ENCODE measurements around the gene HDHD5. TPM values are rescaled to one million over a fixed set of nuclear protein-coding genes. Genes with fewer than 3 reads are reported as not detected.

Gene HDHD5
- polyA plus RNA-seq (2013, experiment 1 of 2): 30.5 TPM
- 30.3 TPM for polyA plus RNA-seq (2013, experiment 2 of 2)

- peaks cover 0 to 18% of the 10 kb centered on the region in 2 donors for H3K36me3 ChIP-seq (replicated peaks in 1 of 2; ENCODE audit: control insufficient read depth in 2 of 2, insufficient read depth in 2 of 2, low read length in 2 of 2)
- peak within 1 kb of the TSS; percentile 96 for H3K23ac ChIP-seq (ENCODE audit: low read depth, low read length, poor library complexity)
- peak; percentile 87 for DNase-seq (ENCODE audit: low spot score)
- no peak within 1 kb of the TSS for H4K8ac ChIP-seq (ENCODE audit: low read depth, low read length)
- H3K18ac ChIP-seq (ENCODE audit: low read length): peak within 1 kb of the TSS; percentile 98
- H3K14ac ChIP-seq (ENCODE audit: low read length): peak within 1 kb of the TSS; percentile 90
- H3K79me1 ChIP-seq (ENCODE audit: low read depth, low read length): peaks cover 2% of the 10 kb centered on the region
- peak within 1 kb of the TSS; percentile 69 to 87 for H3K4me3 ChIP-seq (ENCODE audit: low read length in 2 of 2)
- H2BK120ac ChIP-seq (ENCODE audit: low read depth, low read length): peak within 1 kb of the TSS; percentile 57
- H3K27ac ChIP-seq (replicated peaks; ENCODE audit: low read length): peak within 1 kb of the TSS; percentile 60
- H2BK12ac ChIP-seq (ENCODE audit: low read length): no peak within 1 kb of the TSS
- peak within 1 kb of the TSS; percentile 99 for H2AFZ ChIP-seq (ENCODE audit: low read length)
- peak within 1 kb of the TSS; percentile 82 for H3K4me2 ChIP-seq (ENCODE audit: insufficient read depth, low read length, poor library complexity, severe bottlenecking)
- WGBS, 2 donors (ENCODE audit: extremely low coverage in 2 of 2, insufficient read length in 2 of 2, insufficient replicate concordance in 1 of 2): no CpG with 5 or more reads among the region's 114 CpGs
- H2BK5ac ChIP-seq (ENCODE audit: low read length): peak within 1 kb of the TSS; percentile 49
- peak within 1 kb of the TSS; percentile 92 for H2AK5ac ChIP-seq (ENCODE audit: low read depth, low read length)
- no peaks in the 10 kb centered on the region for H3K27me3 ChIP-seq (ENCODE audit: control insufficient read depth in 3 of 3, insufficient read depth in 3 of 3, low read depth in 1 of 3, low read length in 3 of 3)
- no peaks in the 10 kb centered on the region for H3K9me3 ChIP-seq (replicated peaks in 1 of 2; ENCODE audit: control insufficient read depth in 2 of 2, insufficient read depth in 1 of 2, low read depth in 1 of 2, low read length in 2 of 2)
- H3K4me1 ChIP-seq (ENCODE audit: control insufficient read depth in 2 of 2, insufficient read depth in 1 of 2, low read depth in 1 of 2, low read length in 2 of 2): peaks cover 4 to 5% of the 10 kb centered on the region in 2 donors
- no peak within 1 kb of the TSS for H3K4ac ChIP-seq (ENCODE audit: low read length)
- H4K91ac ChIP-seq (ENCODE audit: low read depth, low read length, poor library complexity): no peak within 1 kb of the TSS
- peak within 1 kb of the TSS; percentile 83 for H2BK15ac ChIP-seq (ENCODE audit: low read length)
- H3K9ac ChIP-seq (ENCODE audit: low read depth, low read length, poor library complexity): peak within 1 kb of the TSS; percentile 97
These were observed at the start of gene HDHD5 for GRCh38 chr22:17158568-17159503. Gene HDHD5 (minus strand): TSS chr22:17159277. CDS start chr22:17159251, 26 bp downstream.

GRCh38 chr22:17205432-17205831 is 46.4 kb upstream of the HDHD5 start:
- H3K4me1 ChIP-seq (ENCODE audit: control insufficient read depth in 2 of 2, insufficient read depth in 1 of 2, low read depth in 1 of 2, low read length in 2 of 2): peaks cover 0 to 3% of the 10 kb centered on the region in 2 donors
- H3K36me3 ChIP-seq (replicated peaks in 1 of 2; ENCODE audit: control insufficient read depth in 2 of 2, insufficient read depth in 2 of 2, low read length in 2 of 2): no peaks in the 10 kb centered on the region
- no peak overlapping the region for H4K8ac ChIP-seq (ENCODE audit: low read depth, low read length)
- no peak overlapping the region for H3K4me3 ChIP-seq (ENCODE audit: low read length in 2 of 2)
- no peak overlapping the region for H2AFZ ChIP-seq (ENCODE audit: low read length)
- WGBS, 2 donors (ENCODE audit: extremely low coverage in 2 of 2, insufficient read length in 2 of 2, insufficient replicate concordance in 1 of 2): no CpG with 5 or more reads among the region's 7 CpGs
- H2BK120ac ChIP-seq (ENCODE audit: low read depth, low read length): no peak overlapping the region
- no peak overlapping the region for H3K18ac ChIP-seq (ENCODE audit: low read length)
- H3K4me2 ChIP-seq (ENCODE audit: insufficient read depth, low read length, poor library complexity, severe bottlenecking): no peak overlapping the region
- no peak overlapping the region for H4K91ac ChIP-seq (ENCODE audit: low read depth, low read length, poor library complexity)
- H3K14ac ChIP-seq (ENCODE audit: low read length): no peak overlapping the region
- H3K27ac ChIP-seq (replicated peaks; ENCODE audit: low read length): peak overlapping the region; percentile 20
- H3K9me3 ChIP-seq (replicated peaks in 1 of 2; ENCODE audit: control insufficient read depth in 2 of 2, insufficient read depth in 1 of 2, low read depth in 1 of 2, low read length in 2 of 2): no peaks in the 10 kb centered on the region
- no peaks in the 10 kb centered on the region for H3K27me3 ChIP-seq (ENCODE audit: control insufficient read depth in 3 of 3, insufficient read depth in 3 of 3, low read depth in 1 of 3, low read length in 3 of 3)
- H2BK5ac ChIP-seq (ENCODE audit: low read length): no peak overlapping the region
- H3K9ac ChIP-seq (ENCODE audit: low read depth, low read length, poor library complexity): no peak overlapping the region
- H3K23ac ChIP-seq (ENCODE audit: low read depth, low read length, poor library complexity): no peak overlapping the region
- H2BK12ac ChIP-seq (ENCODE audit: low read length): no peak overlapping the region
- no peak overlapping the region for H3K4ac ChIP-seq (ENCODE audit: low read length)
- no peak overlapping the region for H2AK5ac ChIP-seq (ENCODE audit: low read depth, low read length)
- DNase-seq (ENCODE audit: low spot score): no peak
- no peaks in the 10 kb centered on the region for H3K79me1 ChIP-seq (ENCODE audit: low read depth, low read length)
- H2BK15ac ChIP-seq (ENCODE audit: low read length): no peak overlapping the region

DNA sequence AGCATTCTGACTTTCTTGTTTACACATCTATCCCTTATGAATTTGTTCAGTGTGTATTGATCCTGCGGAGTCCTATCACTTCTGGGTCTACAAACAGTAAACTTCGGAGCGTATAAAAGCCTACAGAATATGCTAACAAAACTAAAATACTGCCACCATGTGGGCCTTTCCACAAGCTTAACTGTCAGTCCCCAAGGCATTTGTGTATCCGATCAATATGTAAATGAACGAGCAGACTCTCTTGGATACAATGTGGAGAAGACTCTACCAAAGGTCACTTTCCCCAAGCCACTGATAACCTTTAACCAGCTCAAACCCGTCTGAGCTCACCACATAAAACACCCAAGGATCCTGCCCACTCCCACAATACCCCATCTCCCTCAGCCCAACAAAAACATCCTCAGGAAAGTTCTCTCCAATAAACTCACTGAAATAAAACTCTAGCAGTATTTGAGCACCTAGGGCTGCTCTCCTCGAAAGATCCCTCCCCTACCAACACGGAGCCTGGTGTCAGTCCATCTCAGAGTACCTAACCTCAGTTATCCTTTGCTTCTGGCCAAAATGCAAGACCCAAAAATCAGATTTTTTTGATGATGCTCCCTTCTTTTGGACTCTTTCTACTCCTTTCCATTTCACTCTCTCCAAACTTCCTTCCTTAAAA is 42.3 kb upstream of the HDHD5 start:
- Histone ChIP-seq H2BK120ac (ENCODE audit: low read depth, low read length) (no peak overlapping the region), H3K4me1 (ENCODE audit: control insufficient read depth in 2 of 2, insufficient read depth in 1 of 2, low read depth in 1 of 2, low read length in 2 of 2) (peaks cover 10 to 14% of the 10 kb centered on the region in 2 donors), H3K27me3 (ENCODE audit: control insufficient read depth in 3 of 3, insufficient read depth in 3 of 3, low read depth in 1 of 3, low read length in 3 of 3) (no peaks in the 10 kb centered on the region), H3K9me3 (replicated peaks in 1 of 2; ENCODE audit: control insufficient read depth in 2 of 2, insufficient read depth in 1 of 2, low read depth in 1 of 2, low read length in 2 of 2) (no peaks in the 10 kb centered on the region), H2BK12ac (ENCODE audit: low read length) (no peak overlapping the region), H3K79me1 (ENCODE audit: low read depth, low read length) (no peaks in the 10 kb centered on the region), H3K9ac (ENCODE audit: low read depth, low read length, poor library complexity) (no peak overlapping the region), H3K4ac (ENCODE audit: low read length) (no peak overlapping the region), H4K8ac (ENCODE audit: low read depth, low read length) (no peak overlapping the region), H2AK5ac (ENCODE audit: low read depth, low read length) (no peak overlapping the region), H2BK5ac (ENCODE audit: low read length) (no peak overlapping the region), H3K27ac (replicated peaks; ENCODE audit: low read length) (no peak overlapping the region), H4K91ac (ENCODE audit: low read depth, low read length, poor library complexity) (no peak overlapping the region), H3K36me3 (replicated peaks in 1 of 2; ENCODE audit: control insufficient read depth in 2 of 2, insufficient read depth in 2 of 2, low read length in 2 of 2) (no peaks in the 10 kb centered on the region), H3K14ac (ENCODE audit: low read length) (no peak overlapping the region), H2BK15ac (ENCODE audit: low read length) (no peak overlapping the region), H2AFZ (ENCODE audit: low read length) (peak overlapping the region; percentile 70), H3K18ac (ENCODE audit: low read length) (no peak overlapping the region), H3K23ac (ENCODE audit: low read depth, low read length, poor library complexity) (no peak overlapping the region), H3K4me3 (ENCODE audit: low read length in 2 of 2) (no peak overlapping the region), H3K4me2 (ENCODE audit: insufficient read depth, low read length, poor library complexity, severe bottlenecking) (no peak overlapping the region)
- DNase-seq (ENCODE audit: low spot score): no peak
- no CpG with 5 or more reads among the region's 8 CpGs for WGBS, 2 donors (ENCODE audit: extremely low coverage in 2 of 2, insufficient read length in 2 of 2, insufficient replicate concordance in 1 of 2)

Measured in neuronal stem cell (in vitro differentiated cells).